Body of pancreas (tissue), 4 donors: ENCODE results near the gene LDHD.

ENCODE experiments used
- POLR2A ChIP-seq, 3 donors: fragments of 450-650 bp; IDR thresholded peaks; one replicate each; pipeline ENCODE4 v1.6.1; 2016; ENCODE audit warnings: antibody characterized with exemption in 3 of 3, mild to moderate bottlenecking in 2 of 3
- TF ChIP-seq, protein P1 (sequence below), 7 experiments: fragments of 450-650 bp in 4 of 7; fragments of 200-600 bp in 3 of 7; sonication (generic) in 3 of 7; IDR thresholded peaks; one replicate each; pipeline ENCODE4 v1.5.1; 2016 to 2019; ENCODE audit warnings: antibody characterized with exemption in 7 of 7

DNA sequence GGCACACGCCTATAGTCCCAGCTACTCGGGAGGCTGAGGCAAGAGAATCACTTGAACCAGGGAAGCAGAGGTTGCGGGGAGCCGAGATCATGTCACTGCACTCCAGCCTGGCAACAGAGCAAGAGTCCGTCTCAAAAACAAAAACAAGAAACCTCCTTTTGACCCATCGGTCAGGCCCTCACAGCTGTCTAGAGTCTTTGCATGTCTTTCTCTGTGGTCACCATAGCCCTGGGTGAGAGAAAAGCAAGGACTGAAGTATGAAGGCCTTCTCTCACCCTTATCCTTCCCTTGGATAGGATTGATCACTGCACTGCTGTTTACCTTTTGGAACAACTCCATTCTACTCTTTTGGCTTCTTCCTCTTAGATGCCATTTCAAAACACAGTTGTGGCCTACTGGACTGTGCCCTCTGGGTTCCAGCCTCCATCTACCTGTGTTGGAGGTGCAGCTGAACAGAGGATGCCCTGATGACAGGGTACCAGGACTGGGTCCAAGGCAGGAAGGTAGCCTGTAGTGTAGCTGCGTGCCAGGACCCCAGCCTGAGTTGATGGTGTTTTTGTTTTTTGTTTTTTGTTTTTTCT, 37.1 kb downstream of the LDHD start:
- TF ChIP-seq, protein P1, sequence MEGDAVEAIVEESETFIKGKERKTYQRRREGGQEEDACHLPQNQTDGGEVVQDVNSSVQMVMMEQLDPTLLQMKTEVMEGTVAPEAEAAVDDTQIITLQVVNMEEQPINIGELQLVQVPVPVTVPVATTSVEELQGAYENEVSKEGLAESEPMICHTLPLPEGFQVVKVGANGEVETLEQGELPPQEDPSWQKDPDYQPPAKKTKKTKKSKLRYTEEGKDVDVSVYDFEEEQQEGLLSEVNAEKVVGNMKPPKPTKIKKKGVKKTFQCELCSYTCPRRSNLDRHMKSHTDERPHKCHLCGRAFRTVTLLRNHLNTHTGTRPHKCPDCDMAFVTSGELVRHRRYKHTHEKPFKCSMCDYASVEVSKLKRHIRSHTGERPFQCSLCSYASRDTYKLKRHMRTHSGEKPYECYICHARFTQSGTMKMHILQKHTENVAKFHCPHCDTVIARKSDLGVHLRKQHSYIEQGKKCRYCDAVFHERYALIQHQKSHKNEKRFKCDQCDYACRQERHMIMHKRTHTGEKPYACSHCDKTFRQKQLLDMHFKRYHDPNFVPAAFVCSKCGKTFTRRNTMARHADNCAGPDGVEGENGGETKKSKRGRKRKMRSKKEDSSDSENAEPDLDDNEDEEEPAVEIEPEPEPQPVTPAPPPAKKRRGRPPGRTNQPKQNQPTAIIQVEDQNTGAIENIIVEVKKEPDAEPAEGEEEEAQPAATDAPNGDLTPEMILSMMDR (IDR thresholded peaks at IDR 0.05): no peak
- no peak for TF ChIP-seq POLR2A (IDR thresholded peaks at IDR 0.05)
